HG03469 (cell line): Measurements from ENCODE around the gene PAFAH1B2.

ENCODE experiments used
- ATAC-seq: cut with Tn5 transposase; IDR thresholded peaks from one replicate; pipeline ENCODE4 v1.9.1; 2021; ENCODE audit warnings: mild to moderate bottlenecking, moderate library complexity, moderate number of reproducible peaks; ENCODE audit not compliant: unreplicated experiment

Gene PAFAH1B2

DNA sequence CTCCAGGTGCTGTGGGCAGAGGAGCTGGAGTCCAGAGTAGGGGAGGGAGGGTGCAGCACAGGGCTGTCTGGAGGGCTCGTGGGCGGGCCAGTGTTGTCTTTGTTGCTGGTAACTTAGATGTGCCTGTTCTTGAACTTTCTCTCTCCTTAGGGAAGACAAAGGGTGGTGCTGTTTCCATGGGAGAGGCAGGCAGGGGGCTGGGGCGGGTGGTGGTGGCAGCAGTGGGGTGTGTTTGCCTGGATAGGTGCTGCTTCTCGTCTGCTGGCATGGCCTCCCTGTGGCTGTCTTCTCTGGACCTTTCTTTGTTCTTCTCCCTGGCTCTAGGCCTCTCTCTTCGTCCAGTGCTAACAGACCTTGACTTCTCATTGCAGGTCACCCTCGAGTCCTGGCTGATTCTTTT, 42.9 kb downstream of the PAFAH1B2 start:
- ATAC-seq, result no peak

DNA sequence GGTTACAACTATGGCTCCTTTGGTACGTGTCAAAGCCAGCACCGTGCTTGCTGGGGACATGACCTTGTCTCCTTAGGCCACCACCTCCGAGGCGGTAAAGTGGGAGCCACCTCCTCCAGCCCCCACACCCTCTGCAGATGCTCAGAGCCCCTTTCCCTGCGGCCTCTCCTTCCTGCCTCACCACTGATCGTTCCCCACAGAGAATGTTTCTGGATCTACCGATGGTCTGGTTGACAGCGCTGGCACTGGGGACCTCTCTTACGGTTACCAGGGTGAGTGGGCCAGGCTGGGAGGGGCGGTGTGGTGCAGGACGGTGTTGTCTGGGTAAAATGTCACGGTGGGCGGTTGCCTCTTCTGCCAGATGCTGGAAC, 43.3 kb downstream of the PAFAH1B2 start:
- no peak for ATAC-seq

DNA sequence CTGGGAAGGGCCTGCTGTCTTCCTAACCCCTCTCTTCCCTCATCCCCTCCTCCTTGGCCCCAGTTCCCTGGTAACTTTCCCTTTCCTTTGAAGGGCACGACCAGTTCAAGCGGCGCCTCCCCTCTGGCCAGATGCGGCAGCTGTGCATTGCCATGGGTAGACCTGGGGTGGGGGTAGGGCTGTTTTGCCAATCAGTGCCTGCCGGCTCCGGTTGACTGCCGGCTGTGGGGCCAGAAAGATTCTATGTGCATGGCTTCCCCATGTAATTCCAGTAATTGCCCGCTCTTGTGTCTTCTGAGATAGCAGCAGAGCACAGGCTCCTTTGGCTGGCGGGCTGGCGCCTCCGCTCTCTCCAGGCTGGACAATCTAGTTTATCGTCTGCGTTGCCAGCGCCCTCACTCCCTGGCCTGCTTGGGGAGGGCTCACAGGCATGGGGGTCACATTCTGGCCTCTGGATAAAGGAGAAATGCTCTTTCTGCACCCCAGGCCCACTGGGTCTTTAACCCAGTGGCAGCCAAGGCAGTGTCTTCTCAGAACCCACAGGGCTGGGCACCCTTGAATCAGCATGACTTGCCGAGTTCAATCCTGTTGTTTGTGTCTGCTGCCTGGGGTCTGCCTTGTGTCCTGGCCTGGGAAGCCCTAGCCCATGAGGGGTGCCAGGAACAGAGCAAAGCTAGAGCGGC, 43.9 kb downstream of the PAFAH1B2 start:
- ATAC-seq, result no peak

DNA sequence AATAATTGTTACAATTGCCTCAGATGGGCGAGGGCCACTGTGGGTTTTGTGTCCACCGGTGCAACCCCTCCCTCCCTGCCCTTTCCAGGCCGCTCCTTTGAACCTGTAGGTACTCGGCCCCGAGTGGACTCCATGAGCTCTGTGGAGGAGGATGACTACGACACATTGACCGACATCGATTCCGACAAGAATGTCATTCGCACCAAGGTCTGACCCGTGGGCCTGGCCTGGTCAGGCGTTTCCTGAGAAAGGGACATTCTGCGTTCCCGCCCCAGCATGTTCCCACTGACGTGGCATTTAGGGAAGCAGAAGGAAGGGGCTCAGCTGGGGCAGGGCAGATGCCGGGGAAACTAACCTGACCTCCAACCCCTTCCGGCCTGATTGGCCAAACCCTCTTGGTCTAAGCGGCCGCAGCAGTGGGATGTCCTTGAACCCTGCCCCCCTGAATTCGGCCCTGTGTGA, 44.6 kb downstream of the PAFAH1B2 start:
- no peak for ATAC-seq

DNA sequence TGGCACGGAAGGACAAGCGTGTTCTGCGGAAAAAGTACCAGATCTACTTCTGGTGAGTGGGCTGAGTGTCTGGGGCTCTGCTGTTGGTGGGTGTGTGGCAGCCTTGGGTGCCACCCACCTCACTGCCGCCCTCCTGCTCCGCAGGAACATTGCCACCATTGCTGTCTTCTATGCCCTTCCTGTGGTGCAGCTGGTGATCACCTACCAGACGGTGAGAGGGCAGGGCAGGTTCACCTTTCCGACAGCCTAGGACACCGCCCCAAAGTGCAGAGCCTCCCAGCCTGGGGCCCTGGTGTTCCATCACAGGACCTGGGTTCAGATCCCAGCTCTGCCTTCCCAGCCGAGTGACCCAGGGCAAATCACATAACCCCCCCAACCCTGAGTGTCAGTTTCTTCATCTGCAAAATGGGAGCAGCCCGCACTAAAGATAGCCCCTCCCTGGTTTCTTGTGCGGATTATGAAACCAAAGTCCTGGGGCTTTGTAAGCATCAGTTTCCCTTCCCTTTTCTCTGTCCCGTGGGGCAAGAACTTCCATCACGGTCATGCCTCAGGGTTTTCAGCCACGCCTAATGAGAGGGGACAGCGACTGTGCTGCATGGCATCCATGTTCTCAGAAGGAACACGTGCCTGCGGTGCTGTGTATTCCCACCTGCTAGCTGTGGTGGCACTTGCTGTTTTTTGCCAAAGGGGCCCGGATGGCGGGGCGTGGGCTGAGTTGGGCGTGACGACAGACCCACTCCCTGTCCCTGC, 45.3 kb downstream of the PAFAH1B2 start:
- peak; percentile 47 for ATAC-seq

DNA sequence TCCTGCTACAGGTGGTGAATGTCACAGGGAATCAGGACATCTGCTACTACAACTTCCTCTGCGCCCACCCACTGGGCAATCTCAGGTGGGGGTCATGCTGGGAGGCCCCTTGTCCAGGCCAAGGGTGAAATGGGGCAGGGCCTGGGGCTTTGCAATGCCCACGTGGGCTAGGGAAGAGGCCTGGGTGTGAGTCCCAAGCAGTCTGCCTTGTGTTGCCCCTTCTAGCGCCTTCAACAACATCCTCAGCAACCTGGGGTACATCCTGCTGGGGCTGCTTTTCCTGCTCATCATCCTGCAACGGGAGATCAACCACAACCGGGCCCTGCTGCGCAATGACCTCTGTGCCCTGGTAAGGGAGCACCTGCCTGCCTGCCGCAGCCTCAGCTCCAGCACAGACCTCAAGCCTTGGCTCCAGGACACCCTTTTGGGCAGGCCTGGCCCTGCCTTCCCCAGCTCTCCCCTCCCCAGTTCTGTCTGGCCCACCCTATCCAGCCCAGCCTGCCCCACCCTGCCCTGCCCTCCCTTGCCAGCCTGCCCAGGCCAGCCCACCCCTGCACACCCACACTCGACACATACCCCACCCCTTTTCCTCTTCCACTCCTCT, 46.0 kb downstream of the PAFAH1B2 start:
- no peak for ATAC-seq

DNA sequence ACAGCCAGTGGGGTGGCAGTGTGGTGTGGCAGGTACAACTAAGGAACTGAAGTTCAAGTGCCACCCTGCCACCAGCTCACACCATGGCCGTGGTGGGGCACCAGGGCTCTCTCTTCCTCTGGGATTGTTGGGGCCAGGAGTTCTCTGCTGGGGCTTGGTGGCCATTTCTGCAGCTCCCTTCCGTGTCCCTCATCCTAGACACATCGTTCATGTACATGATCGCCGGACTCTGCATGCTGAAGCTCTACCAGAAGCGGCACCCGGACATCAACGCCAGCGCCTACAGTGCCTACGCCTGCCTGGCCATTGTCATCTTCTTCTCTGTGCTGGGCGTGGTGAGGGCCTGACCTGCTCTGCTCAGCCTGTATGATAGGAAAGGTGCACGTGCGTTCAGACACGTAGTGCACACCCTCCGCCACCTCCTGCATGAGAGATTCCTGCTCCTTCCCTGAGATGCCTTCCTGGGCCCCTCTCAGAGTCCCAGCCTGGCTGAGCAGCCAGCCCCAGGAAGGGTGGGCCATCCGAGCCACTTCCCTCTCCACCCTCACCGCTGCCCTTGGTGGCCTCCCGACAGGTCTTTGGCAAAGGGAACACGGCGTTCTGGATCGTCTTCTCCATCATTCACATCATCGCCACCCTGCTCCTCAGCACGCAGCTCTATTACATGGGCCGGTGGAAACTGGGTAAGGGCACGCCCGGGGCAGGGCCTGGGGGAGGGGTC, 47.8 kb downstream of the PAFAH1B2 start:
- ATAC-seq, result no peak

DNA sequence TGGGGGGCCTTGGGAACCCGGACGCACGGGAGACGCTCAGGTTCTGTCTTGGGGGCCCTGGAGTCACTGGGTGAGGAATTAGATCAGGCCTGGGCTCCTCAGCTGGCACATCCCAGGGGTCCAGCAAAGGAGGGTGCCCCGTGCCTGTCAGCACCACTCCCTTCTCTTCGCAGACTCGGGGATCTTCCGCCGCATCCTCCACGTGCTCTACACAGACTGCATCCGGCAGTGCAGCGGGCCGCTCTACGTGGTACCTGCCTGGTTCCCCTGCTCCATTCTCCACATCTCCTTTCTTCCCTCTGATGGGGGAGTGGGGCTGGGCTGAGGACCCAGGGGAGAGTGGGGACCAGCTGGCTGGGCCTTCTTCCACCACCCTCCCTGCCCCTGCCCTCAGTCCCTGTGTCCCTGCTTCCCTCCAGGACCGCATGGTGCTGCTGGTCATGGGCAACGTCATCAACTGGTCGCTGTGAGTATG, 48.4 kb downstream of the PAFAH1B2 start:
- ATAC-seq, result no peak

DNA sequence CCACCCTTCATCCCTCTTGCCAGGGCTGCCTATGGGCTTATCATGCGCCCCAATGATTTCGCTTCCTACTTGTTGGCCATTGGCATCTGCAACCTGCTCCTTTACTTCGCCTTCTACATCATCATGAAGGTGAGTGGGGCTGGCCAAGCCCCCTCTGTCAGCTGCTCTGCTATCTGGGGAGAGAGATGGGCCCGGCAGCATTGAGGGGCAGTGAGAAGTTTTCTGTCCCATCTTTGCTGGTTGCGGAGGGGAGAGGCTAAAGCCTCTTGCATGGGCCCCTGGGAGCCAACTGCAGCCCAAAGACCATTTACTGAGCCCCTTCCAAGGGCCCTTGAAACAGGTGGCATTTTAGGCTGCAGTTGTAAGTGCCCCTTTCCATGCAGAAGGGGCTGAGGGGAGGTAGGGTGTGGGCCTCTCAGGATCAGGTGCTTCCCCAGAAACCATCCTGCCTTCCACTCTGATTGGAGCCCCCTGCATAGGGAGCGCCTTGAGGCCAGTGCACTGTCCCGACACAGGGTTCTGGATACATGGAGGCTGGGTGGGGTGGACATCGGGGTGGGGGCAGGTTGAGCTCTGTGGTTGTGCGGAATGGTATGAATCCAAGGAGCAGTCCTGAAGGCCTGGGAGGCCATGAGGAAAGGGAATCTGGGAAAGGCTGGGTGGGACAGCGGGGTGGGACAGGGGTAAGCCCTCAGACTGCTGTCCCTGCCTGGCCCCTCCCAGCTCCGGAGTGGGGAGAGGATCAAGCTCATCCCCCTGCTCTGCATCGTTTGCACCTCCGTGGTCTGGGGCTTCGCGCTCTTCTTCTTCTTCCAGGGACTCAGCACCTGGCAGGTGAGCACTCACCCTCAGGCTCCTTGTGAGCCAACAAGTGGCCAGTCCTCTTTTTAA, 49.3 kb downstream of the PAFAH1B2 start:
- no peak for ATAC-seq

DNA sequence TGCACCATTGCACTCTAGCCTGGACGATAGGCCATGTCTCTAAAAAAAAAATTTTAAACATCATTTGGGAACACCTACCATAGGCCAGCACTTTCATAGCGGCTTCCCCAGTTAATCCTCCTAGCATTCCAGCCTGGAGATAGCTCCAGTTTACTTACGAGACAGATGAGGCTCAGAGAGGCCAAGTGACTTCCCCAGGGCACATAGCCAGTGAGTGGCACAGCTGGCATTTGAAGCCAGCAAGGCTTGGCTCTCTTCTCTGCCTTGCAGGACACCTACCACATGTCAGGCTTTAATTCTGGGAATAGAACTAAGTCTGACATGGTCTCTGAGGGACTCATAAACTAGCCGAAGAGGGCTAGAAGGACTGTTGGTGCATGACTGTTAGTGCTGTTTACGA, 50.2 kb downstream of the PAFAH1B2 start:
- no peak for ATAC-seq

DNA sequence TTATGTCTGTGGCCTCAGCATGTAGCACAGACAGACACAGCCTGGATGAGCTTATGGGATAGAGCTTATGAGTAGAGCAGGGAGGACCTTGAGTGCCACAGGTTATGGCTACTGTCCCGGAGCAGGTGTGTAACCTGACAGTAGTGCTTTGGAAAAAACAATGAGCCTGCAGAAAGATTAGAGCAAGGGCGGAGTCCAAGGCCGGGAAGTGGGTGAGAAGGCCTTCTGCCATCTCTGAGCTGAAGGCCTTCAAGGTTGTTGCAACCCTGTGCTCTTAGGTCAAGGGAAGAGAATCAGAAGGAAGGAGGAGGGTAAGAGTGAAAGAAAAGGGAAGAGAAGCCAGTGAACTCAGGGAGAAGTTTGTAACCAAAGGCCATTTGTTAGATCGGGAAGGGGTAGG, 51.2 kb downstream of the PAFAH1B2 start:
- no peak for ATAC-seq

DNA sequence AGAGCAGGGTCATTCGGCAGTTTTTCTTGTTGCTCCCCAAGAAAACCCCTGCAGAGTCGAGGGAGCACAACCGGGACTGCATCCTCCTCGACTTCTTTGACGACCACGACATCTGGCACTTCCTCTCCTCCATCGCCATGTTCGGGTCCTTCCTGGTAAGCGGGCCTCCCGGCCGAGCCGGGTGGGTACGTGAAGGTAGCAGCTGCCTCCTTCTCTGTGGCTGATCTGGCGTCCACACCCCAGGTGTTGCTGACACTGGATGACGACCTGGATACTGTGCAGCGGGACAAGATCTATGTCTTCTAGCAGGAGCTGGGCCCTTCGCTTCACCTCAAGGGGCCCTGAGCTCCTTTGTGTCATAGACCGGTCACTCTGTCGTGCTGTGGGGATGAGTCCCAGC, 51.7 kb downstream of the PAFAH1B2 start:
- no peak for ATAC-seq

DNA sequence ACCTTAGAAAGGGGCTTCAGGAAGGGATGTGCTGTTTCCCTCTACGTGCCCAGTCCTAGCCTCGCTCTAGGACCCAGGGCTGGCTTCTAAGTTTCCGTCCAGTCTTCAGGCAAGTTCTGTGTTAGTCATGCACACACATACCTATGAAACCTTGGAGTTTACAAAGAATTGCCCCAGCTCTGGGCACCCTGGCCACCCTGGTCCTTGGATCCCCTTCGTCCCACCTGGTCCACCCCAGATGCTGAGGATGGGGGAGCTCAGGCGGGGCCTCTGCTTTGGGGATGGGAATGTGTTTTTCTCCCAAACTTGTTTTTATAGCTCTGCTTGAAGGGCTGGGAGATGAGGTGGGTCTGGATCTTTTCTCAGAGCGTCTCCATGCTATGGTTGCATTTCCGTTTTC, 52.9 kb downstream of the PAFAH1B2 start:
- ATAC-seq, result no peak

DNA sequence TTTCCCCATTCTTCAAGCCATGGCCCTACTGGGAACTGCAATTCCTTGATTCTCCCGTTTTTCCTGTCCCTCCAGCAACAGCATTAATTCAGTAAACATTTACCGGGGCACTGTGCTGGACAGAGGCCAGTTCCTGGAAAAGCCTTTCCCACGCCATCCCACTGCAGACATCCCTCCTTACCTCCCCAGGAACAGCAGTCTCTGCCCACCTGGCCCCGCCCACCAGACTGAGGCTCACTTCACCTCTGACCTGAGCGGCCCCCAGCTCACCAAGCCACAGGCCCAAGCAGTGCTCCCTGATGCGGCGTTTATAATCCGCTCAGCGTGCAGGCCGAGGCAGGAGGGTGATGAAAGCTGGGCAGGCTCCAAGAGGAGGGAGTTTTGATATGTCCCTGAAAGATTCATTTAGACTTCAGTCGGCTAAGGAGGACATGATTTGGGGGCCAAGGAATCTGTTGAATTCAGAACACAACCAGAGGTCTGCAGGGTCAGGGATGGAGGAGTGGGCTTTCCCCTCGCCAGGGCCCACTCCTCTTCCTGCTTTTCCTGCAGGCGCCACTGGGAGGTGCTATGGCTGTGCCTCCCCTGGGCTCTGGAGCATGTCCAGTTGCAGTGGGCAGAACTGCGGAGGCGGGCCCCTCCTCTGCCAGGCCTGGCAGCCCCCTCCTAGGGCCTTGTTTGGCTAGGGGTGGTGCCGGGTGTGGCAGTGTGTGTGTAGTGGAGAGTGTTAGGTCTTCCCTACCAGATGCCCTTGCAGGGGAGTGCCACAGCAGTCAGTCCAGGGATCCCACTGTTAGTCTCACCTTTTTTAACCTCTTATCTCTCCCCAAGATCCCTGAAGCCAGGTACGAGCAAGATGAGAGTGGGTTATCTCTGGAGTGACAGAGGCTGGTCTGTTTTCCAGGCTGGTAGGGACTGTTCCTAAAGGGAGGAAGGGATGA, 53.7 kb downstream of the PAFAH1B2 start:
- no peak for ATAC-seq

DNA sequence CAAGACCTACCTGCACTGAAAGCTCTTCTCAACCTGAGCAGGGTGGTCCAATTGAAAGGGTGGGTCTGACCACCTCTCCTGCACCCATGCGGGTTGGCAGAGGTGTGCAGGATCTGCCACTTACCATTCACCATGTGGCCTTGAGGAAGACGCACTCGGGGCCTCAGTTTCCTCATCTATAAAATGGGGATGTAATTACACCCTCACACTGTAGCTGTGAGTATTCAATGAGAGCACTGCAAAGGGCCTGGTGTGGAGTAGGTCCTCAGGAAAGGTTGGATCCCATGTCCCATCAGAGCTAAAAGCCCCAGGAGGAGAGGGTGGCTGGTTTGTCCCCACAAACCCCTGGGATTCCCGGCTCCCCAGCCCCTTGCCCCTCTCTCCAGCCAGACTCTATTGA, 54.5 kb downstream of the PAFAH1B2 start:
- no peak for ATAC-seq

DNA sequence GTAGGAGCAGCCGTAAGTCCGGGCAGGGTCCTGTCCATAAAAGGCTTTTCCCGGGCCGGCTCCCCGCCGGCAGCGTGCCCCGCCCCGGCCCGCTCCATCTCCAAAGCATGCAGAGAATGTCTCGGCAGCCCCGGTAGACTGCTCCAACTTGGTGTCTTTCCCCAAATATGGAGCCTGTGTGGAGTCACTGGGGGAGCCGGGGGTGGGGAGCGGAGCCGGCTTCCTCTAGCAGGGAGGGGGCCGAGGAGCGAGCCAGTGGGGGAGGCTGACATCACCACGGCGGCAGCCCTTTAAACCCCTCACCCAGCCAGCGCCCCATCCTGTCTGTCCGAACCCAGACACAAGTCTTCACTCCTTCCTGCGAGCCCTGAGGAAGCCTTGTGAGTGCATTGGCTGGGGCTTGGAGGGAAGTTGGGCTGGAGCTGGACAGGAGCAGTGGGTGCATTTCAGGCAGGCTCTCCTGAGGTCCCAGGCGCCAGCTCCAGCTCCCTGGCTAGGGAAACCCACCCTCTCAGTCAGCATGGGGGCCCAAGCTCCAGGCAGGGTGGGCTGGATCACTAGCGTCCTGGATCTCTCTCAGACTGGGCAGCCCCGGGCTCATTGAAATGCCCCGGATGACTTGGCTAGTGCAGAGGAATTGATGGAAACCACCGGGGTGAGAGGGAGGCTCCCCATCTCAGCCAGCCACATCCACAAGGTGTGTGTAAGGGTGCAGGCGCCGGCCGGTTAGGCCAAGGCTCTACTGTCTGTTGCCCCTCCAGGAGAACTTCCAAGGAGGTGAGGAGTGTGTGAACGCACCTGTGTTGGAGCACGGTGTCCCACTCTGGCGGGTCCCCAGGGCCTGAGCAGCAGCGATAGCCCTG, 55.2 kb downstream of the PAFAH1B2 start, which contains the start of gene TAGLN:
Gene TAGLN, plus strand, starts transcription at position 318 of the 863 bp plus-strand sequence. CDS start 3,644 bp downstream, outside the sequence.
- no peak for ATAC-seq

DNA sequence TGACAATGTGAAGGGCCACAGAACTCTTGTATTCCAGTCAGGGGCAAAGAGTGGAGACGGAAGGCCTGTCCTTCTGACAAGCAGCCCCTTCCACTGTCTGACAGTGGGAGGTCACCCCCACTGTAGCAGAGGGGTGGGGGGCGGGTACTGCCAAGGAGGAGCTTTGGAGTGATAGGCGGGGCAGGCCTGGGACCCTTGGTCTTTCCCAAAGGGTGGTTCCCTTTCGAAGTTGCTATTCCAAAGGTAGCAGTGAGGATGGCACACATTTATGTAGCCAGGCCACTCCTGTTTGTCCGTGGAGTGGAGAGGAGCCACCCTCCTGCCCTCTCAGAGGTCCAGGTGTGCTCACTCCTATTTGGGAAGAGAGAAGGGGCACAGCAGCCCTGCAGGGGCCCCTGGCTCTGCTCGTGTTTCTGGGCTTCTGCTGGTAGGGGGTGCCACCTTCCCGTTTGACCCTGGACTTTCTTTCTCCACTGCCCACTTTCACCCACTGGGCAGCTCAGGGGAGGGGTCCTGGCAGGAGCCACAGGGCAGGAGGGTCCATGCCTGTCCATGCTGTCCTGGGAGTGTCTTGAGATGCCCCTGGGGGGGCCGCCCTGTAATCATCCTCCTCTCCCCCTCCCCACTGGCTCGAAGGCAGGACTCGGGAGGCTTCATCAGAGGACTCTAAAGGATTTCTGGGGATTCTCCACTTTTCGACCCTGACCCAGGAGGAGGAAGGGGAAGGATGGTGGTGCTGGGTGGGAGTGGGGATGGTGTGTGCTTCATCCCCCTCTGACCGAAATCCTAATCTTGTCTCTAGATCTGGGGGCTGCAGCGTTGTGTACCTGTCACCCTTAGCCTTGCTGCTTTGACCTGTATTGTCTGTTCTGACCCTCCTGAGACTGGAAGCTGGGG, 56.1 kb downstream of the PAFAH1B2 start:
- ATAC-seq, result no peak
